ENCODE data around the gene C17orf113.

Gene C17orf113

DNA sequence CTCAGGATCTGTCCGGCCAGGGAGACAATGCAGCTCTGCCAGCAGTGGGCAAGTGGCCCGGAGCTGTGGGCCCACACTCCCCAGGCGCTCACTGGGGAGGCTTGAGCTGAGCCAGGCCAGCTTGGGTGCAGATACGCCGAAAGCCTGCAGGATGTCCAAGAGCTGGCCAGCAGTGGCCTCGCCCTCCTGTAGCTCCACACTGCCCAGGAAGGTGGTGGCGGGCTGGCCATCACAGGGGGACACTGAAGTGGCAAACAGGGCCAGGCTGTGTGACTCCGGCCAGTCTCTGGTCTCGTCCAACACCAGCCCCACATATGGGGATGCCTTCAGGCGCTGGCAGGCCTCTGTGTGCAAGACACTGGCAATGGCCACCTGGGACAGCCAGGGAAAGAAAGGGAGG, 9.6 kb downstream of the C17orf113 start:
- Histone ChIP-seq H3K4me3 (no peak overlapping the region), H3K36me3 (ENCODE audit: insufficient read depth, low read length) (no peaks in the 10 kb centered on the region), H3K27ac (no peak overlapping the region), H3K9ac (ENCODE audit: insufficient read length) (no peak overlapping the region), H3K9me3 (ENCODE audit: low read depth, low read length) (no peaks in the 10 kb centered on the region)
- DNase-seq (ENCODE audit: low read depth, low spot score): no peak
- TF ChIP-seq FOXP2 (optimal IDR thresholded peaks at IDR 0.05; ENCODE audit: control extremely low read depth, extremely low read length, insufficient read depth) (no peak), EZH2 (IDR thresholded peaks at IDR 0.05) (no peak), POLR2AphosphoS5 (IDR thresholded peaks at IDR 0.05; ENCODE audit: borderline replicate concordance, low read depth, low read length) (no peak)

DNA sequence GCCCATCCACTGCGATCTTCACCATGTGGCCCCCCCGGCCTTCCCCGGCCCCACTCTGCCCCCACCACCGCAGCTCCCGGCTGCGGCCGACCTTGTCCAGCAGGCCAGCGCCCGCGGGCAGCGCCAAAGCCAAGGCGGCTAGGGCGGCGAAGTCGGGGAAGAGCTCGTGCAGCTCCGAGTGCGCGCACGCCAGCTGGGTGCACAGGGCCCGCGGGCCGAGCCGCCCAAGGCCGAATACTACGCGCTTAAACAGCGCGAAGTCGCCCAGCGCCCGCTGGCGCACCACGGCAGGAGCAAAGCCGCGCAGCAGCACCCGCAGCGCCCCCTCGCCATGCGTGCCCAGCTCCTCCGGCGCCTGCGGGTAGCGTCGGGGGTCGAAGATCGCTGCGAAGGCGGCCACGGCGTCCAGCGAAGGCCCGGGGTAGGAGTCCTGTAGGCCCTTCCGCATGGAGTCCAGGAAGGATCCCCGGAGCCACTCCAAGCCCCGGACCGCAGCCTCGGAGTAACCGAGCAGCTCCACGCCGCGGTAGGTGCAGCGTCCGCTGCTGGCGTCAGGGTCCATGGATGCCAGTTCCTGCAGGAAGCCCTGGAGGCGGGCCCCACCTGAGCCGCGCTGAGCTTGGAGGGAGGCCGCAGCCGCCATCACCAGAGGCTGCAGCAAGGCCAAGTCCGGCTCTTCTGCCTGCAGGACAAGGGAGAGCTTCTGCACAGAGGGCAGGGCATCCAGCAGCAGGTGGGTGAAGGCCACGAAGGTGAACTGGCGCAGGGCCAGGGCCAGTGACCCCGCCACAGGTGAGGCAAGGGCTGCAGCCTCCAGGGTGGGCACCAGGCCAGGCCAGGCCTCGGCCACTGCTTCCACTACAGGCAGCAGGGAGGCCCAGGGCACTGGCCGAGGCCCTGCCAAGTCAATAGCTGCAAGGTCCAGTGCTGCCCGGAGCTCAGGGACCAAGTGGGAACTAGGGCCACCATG, 10.3 kb downstream of the C17orf113 start:
- TF ChIP-seq POLR2AphosphoS5 (IDR thresholded peaks at IDR 0.05; ENCODE audit: borderline replicate concordance, low read depth, low read length) (no peak), FOXP2 (optimal IDR thresholded peaks at IDR 0.05; ENCODE audit: control extremely low read depth, extremely low read length, insufficient read depth) (no peak), EZH2 (IDR thresholded peaks at IDR 0.05) (no peak)
- Histone ChIP-seq H3K9ac (ENCODE audit: insufficient read length) (no peak overlapping the region), H3K36me3 (ENCODE audit: insufficient read depth, low read length) (no peaks in the 10 kb centered on the region), H3K27ac (no peak overlapping the region), H3K4me3 (no peak overlapping the region), H3K9me3 (ENCODE audit: low read depth, low read length) (no peaks in the 10 kb centered on the region)
- no peak for DNase-seq (ENCODE audit: low read depth, low spot score)

GRCh38 chr17:42038221-42038973, 12.0 kb downstream of the C17orf113 start:
- H3K36me3 ChIP-seq (ENCODE audit: insufficient read depth, low read length): no peaks in the 10 kb centered on the region
- H3K27ac ChIP-seq: no peak overlapping the region
- no peak for DNase-seq (ENCODE audit: low read depth, low spot score)
- no peaks in the 10 kb centered on the region for H3K9me3 ChIP-seq (ENCODE audit: low read depth, low read length)
- H3K4me3 ChIP-seq: no peak overlapping the region
- H3K9ac ChIP-seq (ENCODE audit: insufficient read length): no peak overlapping the region
- no peak for TF ChIP-seq POLR2AphosphoS5 (IDR thresholded peaks at IDR 0.05; ENCODE audit: borderline replicate concordance, low read depth, low read length)
- TF ChIP-seq EZH2 (IDR thresholded peaks at IDR 0.05): no peak
- TF ChIP-seq FOXP2 (optimal IDR thresholded peaks at IDR 0.05; ENCODE audit: control extremely low read depth, extremely low read length, insufficient read depth): no peak

DNA sequence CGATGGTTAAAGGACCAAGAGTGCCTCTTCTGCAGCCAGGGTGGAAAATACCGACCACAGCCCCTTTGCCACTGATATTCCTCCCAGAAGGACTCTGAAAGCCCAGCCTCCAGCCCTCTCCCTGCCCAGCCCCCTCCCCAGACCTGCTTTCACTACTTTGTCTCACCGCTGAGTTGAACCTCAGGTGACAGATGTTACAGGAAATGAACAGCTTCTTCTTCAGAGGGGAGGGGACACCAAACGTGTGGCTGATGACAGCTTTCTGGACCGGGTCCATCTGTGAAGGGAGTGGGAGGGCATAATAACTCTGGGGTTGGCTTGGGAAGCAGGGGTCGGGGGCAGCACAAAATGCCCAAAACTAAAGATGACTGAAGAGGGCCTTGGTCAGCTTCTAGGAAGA, 16.3 kb downstream of the C17orf113 start:
- no peaks in the 10 kb centered on the region for H3K36me3 ChIP-seq (ENCODE audit: insufficient read depth, low read length)
- no peak overlapping the region for H3K4me3 ChIP-seq
- no peak for DNase-seq (ENCODE audit: low read depth, low spot score)
- no peak for TF ChIP-seq POLR2AphosphoS5 (IDR thresholded peaks at IDR 0.05; ENCODE audit: borderline replicate concordance, low read depth, low read length)
- no peak for TF ChIP-seq EZH2 (IDR thresholded peaks at IDR 0.05)
- no peak for TF ChIP-seq FOXP2 (optimal IDR thresholded peaks at IDR 0.05; ENCODE audit: control extremely low read depth, extremely low read length, insufficient read depth)
- H3K9me3 ChIP-seq (ENCODE audit: low read depth, low read length): no peaks in the 10 kb centered on the region
- no peak overlapping the region for H3K27ac ChIP-seq
- no peak overlapping the region for H3K9ac ChIP-seq (ENCODE audit: insufficient read length)

DNA sequence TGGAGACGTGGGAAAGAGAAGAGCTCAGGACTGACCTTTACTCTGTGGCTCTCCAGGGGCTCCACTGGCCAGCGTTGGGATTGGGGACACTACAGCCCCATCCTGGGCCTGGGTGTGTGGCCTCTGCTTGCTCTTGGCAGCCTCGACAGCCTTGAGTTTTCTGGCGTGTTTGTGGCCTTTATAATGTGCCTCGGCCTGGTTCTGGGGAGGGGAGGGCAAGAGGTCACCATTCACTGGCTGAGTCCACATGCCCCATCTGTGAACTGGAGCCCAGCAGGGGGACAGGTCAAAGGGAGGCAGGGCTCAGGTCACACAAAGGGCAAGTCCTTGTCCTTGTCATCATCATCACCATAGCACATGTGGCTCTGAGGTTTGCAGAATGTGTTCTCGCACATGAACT, 18.8 kb downstream of the C17orf113 start:
- Histone ChIP-seq H3K9me3 (ENCODE audit: low read depth, low read length) (no peaks in the 10 kb centered on the region), H3K27ac (no peak overlapping the region), H3K4me3 (no peak overlapping the region), H3K36me3 (ENCODE audit: insufficient read depth, low read length) (no peaks in the 10 kb centered on the region), H3K9ac (ENCODE audit: insufficient read length) (no peak overlapping the region)
- no peak for DNase-seq (ENCODE audit: low read depth, low spot score)
- TF ChIP-seq FOXP2 (optimal IDR thresholded peaks at IDR 0.05; ENCODE audit: control extremely low read depth, extremely low read length, insufficient read depth) (no peak), POLR2AphosphoS5 (IDR thresholded peaks at IDR 0.05; ENCODE audit: borderline replicate concordance, low read depth, low read length) (no peak), EZH2 (IDR thresholded peaks at IDR 0.05) (no peak)

- peaks cover 10% of the 10 kb centered on the region; the same call in 1 of the 2 replicates for H3K36me3 ChIP-seq (ENCODE audit: insufficient read depth, low read length)
- H3K4me3 ChIP-seq: no peak overlapping the region
Observed at GRCh38 chr17:42028791-42029127, 21.6 kb downstream of the C17orf113 start.

GRCh38 chr17:42027961-42028790, 22.2 kb downstream of the C17orf113 start:
- no peak overlapping the region for H3K27ac ChIP-seq
- peaks cover 13% of the 10 kb centered on the region; the same call in 1 of the 2 replicates for H3K36me3 ChIP-seq (ENCODE audit: insufficient read depth, low read length)
- no peaks in the 10 kb centered on the region for H3K9me3 ChIP-seq (ENCODE audit: low read depth, low read length)
- H3K9ac ChIP-seq (ENCODE audit: insufficient read length): no peak overlapping the region
- no peak overlapping the region for H3K4me3 ChIP-seq
- no peak for DNase-seq (ENCODE audit: low read depth, low spot score)
- TF ChIP-seq POLR2AphosphoS5 (IDR thresholded peaks at IDR 0.05; ENCODE audit: borderline replicate concordance, low read depth, low read length) (no peak), FOXP2 (optimal IDR thresholded peaks at IDR 0.05; ENCODE audit: control extremely low read depth, extremely low read length, insufficient read depth) (no peak), EZH2 (IDR thresholded peaks at IDR 0.05) (no peak)

More at GRCh38 chr17:42028791-42029127, 21.6 kb downstream of the C17orf113 start:
- H3K9ac ChIP-seq (ENCODE audit: insufficient read length): no peak overlapping the region
- TF ChIP-seq EZH2 (IDR thresholded peaks at IDR 0.05) (no peak), POLR2AphosphoS5 (IDR thresholded peaks at IDR 0.05; ENCODE audit: borderline replicate concordance, low read depth, low read length) (no peak), FOXP2 (optimal IDR thresholded peaks at IDR 0.05; ENCODE audit: control extremely low read depth, extremely low read length, insufficient read depth) (no peak)
- no peaks in the 10 kb centered on the region for H3K9me3 ChIP-seq (ENCODE audit: low read depth, low read length)
- H3K27ac ChIP-seq: no peak overlapping the region
- no peak for DNase-seq (ENCODE audit: low read depth, low spot score)

DNA sequence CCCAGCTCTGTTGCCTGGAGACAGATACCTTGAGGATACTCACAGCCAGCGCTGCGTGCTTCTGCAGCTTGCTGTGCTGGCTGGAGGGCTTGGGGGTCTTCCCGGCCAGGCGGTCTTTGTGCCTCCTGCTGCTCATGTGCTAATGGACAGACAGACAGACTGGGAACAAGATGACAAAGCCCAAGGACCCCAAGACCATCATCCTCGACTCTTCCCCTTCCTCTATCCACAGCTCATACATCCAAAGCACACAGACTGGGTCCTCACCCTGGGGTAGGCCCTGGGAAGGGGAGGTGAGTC, 22.9 kb downstream of the C17orf113 start:
- DNase-seq (ENCODE audit: low read depth, low spot score): no peak
- no peak overlapping the region for H3K9ac ChIP-seq (ENCODE audit: insufficient read length)
- H3K36me3 ChIP-seq (ENCODE audit: insufficient read depth, low read length): peaks cover 16% of the 10 kb centered on the region; the same call in 1 of the 2 replicates
- H3K9me3 ChIP-seq (ENCODE audit: low read depth, low read length): no peaks in the 10 kb centered on the region
- TF ChIP-seq FOXP2 (optimal IDR thresholded peaks at IDR 0.05; ENCODE audit: control extremely low read depth, extremely low read length, insufficient read depth) (no peak), EZH2 (IDR thresholded peaks at IDR 0.05) (no peak), POLR2AphosphoS5 (IDR thresholded peaks at IDR 0.05; ENCODE audit: borderline replicate concordance, low read depth, low read length) (no peak)
- no peak overlapping the region for H3K27ac ChIP-seq
- H3K4me3 ChIP-seq: no peak overlapping the region
